Glomerular endothelial cell (primary cell): ENCODE results near the gene DRD4. TPM values are rescaled to one million over a fixed set of nuclear protein-coding genes. Genes with fewer than 3 reads are reported as not detected.

Experiments used
- DNase-seq: peaks from one replicate; pipeline ENCODE4 v3.0.0-alpha.2; 2011; ENCODE audit warnings: low read depth, low spot score; ENCODE audit errors: extremely low read depth
- total RNA-seq: library from RNA; depleted of rRNA; stranded (reverse); fragments of >200 nt; gene quantifications from 2 replicates; pipeline ENCODE4 v1.2.3, GENCODE V29; 2015

Gene DRD4
- not detected in 2 replicates for total RNA-seq

GRCh38 chr11:636511-637332 lies at the start of gene DRD4:
TSS of gene DRD4 (plus strand) at chr11:637269. CDS start at chr11:637305, 36 bp downstream.
- no peak for DNase-seq

GRCh38 chr11:587546-587945 lies 49.5 kb upstream of the DRD4 start:
- DNase-seq: no peak

DNA sequence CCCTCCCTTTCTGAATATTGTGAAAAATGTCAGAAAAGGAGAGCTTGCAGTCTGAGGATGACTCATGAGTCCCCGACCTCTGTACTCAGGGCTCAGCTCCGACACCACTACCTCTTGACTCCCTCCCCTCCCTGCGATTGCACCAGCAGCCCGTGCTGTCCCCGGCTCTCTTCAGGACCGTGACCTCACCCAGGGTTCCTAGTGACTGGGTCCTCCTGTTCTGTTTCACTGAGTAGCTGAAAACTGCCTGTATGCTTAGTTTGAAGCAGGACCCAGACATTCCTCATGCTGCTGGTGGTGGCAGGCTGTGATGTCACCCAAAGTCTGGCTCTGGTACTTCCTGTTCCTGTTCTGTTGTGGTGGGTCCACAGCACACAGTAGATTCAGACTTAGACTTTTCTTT lies 49.1 kb upstream of the DRD4 start:
- DNase-seq: no peak

DNA sequence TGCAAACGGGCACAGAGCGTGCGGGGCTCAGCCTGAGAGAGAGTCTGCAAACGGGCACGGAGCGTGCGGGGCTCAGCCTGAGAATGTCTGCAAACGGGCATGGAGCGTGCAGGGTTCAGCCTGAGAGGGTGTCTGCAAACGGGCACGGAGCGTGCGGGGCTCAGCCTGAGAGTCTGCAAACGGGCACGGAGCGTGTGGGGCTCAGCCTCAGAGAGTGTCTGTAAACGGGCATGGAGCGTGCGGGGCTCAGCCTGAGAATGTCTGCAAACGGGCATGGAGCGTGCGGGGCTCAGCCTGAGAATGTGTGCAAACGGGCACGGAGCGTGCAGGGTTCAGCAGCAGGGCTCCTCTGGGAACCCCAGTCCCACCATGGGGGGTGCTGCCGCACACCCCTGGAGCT lies 47.3 kb upstream of the DRD4 start:
- DNase-seq: no peak

DNA sequence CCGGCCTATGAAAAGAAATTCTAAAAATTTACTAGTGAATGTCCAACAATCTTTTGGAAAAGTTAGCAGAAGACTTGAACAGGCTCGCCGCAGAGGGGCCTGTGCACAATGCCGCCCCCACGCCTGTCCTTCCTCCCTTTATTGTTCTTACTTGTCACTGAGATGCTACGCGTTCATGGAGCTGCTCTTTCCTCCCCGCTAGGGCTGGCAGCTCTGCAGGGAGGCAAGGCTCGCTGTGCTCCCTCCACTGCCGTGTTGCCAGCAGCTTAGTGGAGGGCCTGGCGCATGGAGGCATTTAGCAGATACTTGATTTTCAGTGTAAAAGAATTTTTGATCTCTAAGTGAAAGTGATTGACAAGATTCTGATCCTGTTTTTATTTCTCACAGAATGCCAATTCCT lies 46.1 kb upstream of the DRD4 start:
- no peak for DNase-seq

- no peak for DNase-seq
Measured at GRCh38 chr11:592501-592900, 44.6 kb upstream of the DRD4 start.

- DNase-seq: no peak
Measured at GRCh38 chr11:592918-593317, 44.2 kb upstream of the DRD4 start.

DNA sequence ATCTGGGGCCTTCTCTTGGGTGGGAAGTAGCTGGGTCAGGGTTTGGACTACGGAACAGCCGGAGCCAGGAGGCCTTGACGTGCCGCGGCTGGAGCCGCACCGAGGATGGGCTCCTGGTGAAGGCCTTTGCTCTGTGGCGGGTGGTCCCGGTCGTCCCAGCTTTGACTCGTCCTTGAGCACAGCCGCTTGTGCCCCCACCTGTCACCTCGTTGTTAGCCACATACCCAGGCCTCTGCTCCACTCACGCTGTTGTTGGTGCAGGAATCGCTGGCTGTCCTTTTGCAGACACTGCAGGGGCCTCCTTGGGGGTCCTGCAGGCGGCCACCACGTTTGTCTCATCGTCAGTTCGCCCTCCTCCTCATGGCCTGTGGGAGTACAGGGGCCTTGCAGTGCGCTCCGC lies 43.7 kb upstream of the DRD4 start:
- no peak for DNase-seq

DNA sequence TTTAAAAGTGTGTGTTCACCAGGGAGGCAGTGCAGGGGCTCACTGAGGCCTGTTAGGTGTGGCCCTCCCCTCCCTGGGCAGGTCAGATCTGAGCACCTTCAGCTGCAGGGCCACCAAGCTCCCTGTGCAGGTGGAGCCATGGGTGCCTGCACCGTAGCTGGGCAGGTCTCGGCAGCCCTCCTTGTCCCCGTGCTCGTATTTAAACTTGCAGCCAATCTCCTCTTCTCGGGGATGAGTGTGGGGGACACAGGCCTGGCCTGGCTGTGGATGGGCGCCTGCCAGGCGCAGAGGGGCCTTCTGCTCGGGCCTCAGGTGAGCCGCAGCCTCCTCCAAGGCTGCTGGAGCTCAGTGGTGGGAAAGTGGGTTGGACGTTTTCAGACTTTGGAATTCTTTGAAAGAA lies 41.7 kb upstream of the DRD4 start:
- DNase-seq: no peak

GRCh38 chr11:596374-596773 lies 40.7 kb upstream of the DRD4 start:
- no peak for DNase-seq

DNA sequence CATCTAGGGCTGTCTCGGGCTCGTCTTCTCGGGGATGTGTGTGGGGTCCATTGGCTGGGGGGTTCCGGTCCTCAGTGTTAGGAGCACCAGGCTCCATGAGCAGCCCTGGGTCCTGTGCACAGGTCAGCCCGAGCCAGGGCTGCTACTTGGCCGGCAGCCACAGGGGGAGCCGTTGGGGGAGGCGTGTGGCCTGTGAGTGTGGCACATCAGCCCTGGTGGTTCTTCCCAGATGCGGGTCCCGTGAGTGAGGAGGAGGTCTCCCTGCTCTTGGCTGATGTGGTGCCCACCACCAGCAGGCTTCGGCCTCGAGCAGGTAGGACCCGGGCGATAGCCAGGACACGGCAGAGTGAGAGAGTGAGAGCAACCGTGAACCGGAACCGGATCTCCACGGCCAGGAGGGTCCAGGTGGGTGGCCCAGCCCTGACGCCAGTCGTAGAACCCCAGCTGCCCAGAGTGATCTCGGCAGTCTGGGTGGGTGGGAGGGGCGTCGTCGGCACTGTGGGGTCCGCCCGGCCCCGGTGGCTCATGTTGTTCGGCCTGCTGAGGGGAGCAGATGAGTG lies 39.8 kb upstream of the DRD4 start:
- no peak for DNase-seq

DNA sequence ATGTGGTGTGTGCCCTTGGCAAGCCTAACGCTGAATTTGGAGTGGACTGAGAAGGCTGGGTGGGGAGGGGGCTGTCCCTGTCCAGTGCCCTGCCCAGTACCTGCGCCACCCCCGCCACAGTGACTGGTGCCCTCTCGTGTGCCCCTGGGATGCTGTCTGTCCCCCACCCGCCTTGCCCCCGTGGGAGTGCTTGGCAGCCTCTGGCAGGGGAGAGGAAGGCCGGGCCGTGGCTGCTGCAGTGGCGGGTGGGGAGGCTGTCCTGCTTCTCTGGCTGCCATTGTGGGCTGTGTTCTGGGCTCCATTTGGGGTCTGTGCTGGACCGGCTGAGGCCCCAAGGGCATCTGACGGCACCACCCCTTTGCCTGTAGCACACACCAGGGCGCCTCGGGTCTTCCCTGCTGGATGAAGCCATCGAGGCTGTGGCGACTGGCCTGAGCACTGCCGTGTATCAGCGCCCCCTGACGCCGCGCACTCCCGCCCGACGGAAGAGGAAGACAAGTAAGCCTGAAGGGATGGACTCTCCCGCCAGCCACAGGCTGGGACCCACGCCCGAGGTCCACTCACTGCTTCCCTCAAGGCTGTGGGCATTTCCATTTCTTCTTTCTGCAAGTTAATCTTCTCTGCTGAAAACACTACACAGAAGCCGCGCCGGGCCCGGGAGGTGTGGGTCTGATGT lies 38.9 kb upstream of the DRD4 start:
- DNase-seq: no peak

DNA sequence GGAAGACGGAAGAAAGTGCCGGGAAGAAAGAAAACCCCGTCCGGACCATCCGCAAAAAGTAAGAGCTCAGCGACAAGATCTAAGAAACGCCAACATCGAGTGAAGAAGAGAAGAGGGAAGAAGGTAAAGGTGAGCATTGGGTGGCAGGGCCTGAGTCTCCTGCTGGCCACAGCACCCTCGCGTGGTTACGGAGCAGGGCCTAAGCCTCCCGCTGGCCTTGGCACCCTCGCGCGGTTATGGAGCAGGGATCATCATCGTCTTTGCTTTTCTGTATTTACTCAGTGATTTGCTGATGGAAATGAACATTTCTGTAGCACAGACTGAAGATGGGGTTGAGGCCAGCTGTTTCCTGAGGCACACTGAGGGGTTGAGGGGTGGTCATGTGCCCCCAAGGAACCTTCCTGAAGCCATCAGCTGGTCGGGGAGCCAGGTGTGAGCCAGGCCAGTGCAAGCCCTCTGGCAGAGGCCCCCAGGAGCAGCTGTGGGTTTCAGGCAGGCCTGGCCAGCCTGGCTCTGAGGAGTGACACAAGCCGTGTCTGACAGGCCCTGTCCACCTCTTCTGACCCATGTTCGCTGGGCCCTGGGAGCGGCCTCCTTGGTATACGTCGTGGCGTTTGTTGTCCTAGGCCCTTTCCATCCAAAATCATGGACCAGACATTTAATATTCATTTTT lies 35.4 kb upstream of the DRD4 start:
- no peak for DNase-seq

DNA sequence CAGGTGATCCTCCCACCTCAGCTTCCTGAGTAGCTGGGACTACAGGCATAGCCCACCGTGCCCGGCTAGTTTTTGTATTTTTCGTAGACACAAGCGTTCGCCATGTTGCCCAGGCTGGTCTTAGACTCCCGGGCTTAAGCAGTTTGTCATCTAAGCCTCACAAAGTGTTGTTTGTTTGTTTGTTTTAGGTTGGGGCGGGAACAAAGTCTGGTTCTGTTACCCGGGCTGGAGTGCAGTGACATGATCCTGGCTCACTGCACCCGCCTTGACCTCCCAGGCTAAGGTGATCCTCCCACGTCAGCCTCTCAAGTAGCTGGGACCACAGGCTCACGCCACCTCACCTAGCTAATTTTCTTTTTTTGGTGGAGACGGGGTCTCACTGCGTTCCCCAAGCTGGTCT lies 33.9 kb upstream of the DRD4 start:
- no peak for DNase-seq

DNA sequence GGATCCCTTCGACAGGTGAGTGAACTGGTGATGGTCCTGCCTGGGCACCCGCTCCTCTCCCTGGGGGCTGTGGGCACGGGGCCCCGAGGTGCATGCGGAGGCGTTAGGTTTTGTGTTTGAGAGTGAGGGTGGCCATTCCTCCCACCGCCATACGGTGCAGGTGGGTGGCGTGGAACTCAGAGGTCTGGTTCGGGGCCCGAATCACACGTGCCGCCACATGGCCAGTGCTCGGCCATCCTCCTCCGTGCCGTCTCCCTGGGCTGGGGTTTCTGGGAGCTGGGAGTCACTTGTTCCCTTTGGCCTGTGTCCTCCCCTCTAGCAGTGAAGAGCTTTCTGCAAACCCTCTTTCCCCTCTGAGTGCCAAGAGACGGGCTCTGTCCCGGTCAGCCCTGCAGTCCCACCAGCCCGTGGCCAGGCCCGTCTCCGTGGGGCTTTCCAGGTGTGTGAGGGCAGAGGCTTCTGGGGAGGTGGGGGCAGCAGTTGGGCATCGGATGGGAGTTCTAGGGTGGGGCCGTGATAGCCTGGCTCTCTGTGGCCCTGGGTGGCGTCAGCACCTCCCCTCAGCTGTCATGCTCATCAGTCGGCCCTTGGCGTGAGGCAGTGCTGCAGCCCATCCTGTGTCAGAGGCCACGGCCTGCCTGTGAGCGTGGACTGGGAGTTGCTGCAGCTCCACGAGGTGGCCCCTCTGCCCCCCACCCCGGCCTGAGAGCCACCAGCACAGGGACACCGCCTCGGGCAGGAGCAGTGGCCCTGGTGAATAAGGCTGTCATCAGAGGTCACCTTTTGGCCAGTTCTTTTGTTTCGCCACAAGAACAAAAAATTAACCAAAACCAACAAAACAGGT lies 31.6 kb upstream of the DRD4 start:
- no peak for DNase-seq

DNA sequence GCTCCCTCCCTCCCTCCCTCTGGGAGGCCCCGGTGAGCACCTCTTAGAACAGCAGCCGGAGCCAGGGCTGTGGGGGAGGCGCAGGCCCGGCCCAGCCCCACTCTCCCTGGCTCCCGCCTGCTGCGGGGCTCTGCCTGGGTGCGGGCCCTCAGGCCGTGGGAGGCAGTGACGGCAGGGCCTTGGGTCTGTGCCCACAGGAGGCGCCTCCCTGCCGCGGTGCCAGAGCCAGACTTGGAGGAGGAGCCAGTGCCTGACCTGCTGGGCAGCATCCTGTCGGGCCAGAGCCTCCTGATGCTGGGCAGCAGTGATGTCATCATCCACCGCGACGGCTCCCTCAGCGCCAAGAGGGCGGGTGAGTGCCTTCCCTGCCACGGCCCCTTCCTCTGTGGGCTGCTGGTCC lies 30.8 kb upstream of the DRD4 start:
- DNase-seq: no peak

DNA sequence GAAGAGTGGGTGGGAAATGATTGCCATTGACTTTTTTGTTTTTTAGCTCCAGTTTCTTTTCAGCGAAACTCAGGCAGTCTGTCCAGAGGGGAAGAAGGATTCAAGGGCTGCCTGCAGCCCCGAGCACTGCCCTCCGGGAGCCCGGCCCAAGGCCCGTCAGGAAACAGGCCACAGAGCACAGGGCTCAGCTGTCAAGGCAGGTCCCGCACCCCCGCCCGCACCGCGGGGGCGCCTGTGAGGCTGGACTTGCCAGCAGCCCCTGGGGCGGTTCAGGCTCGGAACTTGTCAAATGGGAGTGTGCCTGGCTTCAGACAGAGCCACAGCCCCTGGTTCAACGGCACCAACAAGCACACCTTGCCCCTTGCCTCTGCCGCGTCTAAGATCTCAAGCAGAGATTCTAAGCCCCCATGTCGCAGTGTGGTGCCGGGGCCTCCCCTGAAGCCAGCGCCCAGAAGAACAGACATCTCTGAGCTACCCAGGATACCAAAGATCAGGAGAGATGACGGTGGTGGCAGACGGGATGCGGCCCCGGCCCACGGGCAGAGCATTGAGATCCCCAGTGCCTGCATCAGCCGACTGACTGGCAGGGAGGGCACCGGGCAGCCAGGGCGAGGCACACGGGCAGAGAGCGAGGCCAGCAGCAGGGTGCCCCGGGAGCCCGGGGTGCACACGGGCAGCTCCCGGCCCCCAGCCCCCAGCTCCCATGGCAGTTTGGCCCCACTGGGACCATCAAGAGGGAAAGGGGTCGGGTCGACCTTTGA lies 29.9 kb upstream of the DRD4 start:
- DNase-seq: no peak

- no peak for DNase-seq
Measured at GRCh38 chr11:607971-608659, 29.0 kb upstream of the DRD4 start.

- DNase-seq: no peak
Measured at GRCh38 chr11:608791-609251, 28.2 kb upstream of the DRD4 start.
